Lower leg skin (tissue), 4 donors: Measurements from ENCODE around the gene TMEM242. TPM values are rescaled to one million over a fixed set of nuclear protein-coding genes. Genes with fewer than 3 reads are reported as not detected.

Source experiments
- DNase-seq, 2 donors: peaks; one replicate each; pipeline ENCODE4 v3.0.0-alpha.2; 2019; ENCODE audit warnings: low spot score in 2 of 2
- H3K4me3 ChIP-seq: fragments of 200-600 bp; sonication (generic); 2 replicates; pipeline ENCODE4 v1.5.1; 2017; ENCODE audit warnings: mild to moderate bottlenecking, low read depth; ENCODE audit not compliant: poor library complexity, severe bottlenecking
- CTCF ChIP-seq, 3 donors: fragments of 450-650 bp; IDR thresholded peaks; one replicate each; pipeline ENCODE4 v1.5.1; 2016; ENCODE audit warnings: antibody characterized with exemption in 3 of 3, mild to moderate bottlenecking in 3 of 3, moderate library complexity in 2 of 3
- POLR2A ChIP-seq, 2 donors: fragments of 450-650 bp; IDR thresholded peaks; one replicate each; pipeline ENCODE4 v1.6.1; 2016 to 2017; ENCODE audit warnings: antibody characterized with exemption in 2 of 2, mild to moderate bottlenecking in 1 of 2, moderate library complexity in 1 of 2
- WGBS, 2 donors: methylation state at CpG; one replicate each; pipeline ENCODE4 v1.1.5; 2018; 5-methylcytosine and 5-hydroxymethylcytosine counted together
- intact Hi-C: fragments of 100-400 bp; cut with DNase I; formaldehyde crosslinking; loops from one replicate; pipeline ENCODE4 v1.15.0; 2023; ENCODE audit warnings: low total_unique reads
- total RNA-seq, 4 donors: library from RNA; depleted of rRNA; stranded (reverse); fragments of >200 nt; gene quantifications; one replicate each; pipeline ENCODE4 v1.1.0, GENCODE V29; 2016

Gene TMEM242
- total RNA-seq, 4 donors from 2014 or later: 4.5 to 6.7 (median 4.8) TPM

- no peak overlapping the region for H3K4me3 ChIP-seq
- TF ChIP-seq CTCF (IDR thresholded peaks at IDR 0.05): no peak
- no peak for TF ChIP-seq POLR2A (IDR thresholded peaks at IDR 0.05)
- intact Hi-C loops: no loop called here
- WGBS, 2 donors: 94 to 96% methylated on average over 9 of the region's 9 CpGs
- DNase-seq: peak in 1 of 2 donors; percentile 85
Observed at GRCh38 chr6:157271441-157271840, 51.9 kb downstream of the TMEM242 start.

GRCh38 chr6:157270916-157271315, 52.4 kb downstream of the TMEM242 start:
- no peak overlapping the region for H3K4me3 ChIP-seq
- no peak for TF ChIP-seq CTCF (IDR thresholded peaks at IDR 0.05)
- TF ChIP-seq POLR2A (IDR thresholded peaks at IDR 0.05): no peak
- intact Hi-C loops: no loop called here
- 91 to 94% methylated on average over 2 of the region's 2 CpGs for WGBS, 2 donors
- DNase-seq: peak in 1 of 2 donors; percentile 59

DNA sequence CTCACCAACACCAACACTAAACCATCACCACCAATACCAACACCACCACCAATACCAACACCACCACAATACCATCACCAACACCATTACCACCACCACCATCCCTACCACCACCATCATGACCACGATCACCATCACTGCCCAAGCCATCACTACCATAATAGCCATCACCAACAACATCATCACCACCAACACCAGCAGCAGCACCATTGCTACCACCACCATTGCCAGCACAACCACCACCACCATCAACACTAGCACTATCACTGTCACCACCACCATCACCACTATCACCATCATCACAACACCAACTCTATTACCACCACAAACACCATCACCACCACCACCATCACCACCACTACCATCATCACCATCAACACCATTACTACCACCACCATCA, 53.0 kb downstream of the TMEM242 start:
- WGBS, 2 donors: 87 to 91% methylated on average over 1 of the region's 1 CpG
- no peak overlapping the region for H3K4me3 ChIP-seq
- intact Hi-C loops: no loop called here
- TF ChIP-seq CTCF (IDR thresholded peaks at IDR 0.05) (peak in 1 of 3 donors; percentile 33), POLR2A (IDR thresholded peaks at IDR 0.05) (no peak)
- DNase-seq: peak in 1 of 2 donors; percentile 13

- DNase-seq: peak; percentile 44 to 87
- intact Hi-C loops: no loop called here
- TF ChIP-seq POLR2A (IDR thresholded peaks at IDR 0.05): no peak
- TF ChIP-seq CTCF (IDR thresholded peaks at IDR 0.05): no peak
- H3K4me3 ChIP-seq: no peak overlapping the region
- 37 to 39% methylated on average over 16 of the region's 16 CpGs for WGBS, 2 donors
Observed at GRCh38 chr6:157269261-157269794, 54.0 kb downstream of the TMEM242 start.

- 61 to 67% methylated on average over 6 of the region's 6 CpGs for WGBS, 2 donors
- peak in 1 of 2 donors; percentile 72 for DNase-seq
- no peak overlapping the region for H3K4me3 ChIP-seq
- TF ChIP-seq POLR2A (IDR thresholded peaks at IDR 0.05) (no peak), CTCF (IDR thresholded peaks at IDR 0.05) (no peak)
- intact Hi-C loops: no loop called here
Observed at GRCh38 chr6:157268835-157269234, 54.5 kb downstream of the TMEM242 start.

DNA sequence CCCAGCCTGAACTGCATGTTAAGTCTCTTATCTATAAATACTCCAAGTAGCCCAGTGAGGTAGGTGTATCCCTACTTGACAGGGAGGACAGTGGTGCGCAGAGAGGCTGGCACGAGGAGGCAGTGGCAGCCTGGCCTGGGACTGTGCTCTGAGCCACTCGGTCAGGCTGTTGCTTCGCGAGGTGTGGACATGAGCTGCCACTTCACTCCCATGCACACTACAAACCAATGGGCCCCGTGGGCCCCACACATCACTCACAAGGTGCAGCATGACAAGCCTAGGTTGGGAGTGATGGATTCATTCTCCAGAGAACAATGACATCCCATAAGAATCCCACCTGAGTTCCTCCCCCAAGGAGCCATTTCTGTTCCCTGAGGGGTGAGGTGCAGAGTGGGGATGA, 54.9 kb downstream of the TMEM242 start:
- intact Hi-C loops: no loop called here
- WGBS, 2 donors: 85 to 89% methylated on average over 4 to 6 of the region's 6 CpGs
- no peak for TF ChIP-seq CTCF (IDR thresholded peaks at IDR 0.05)
- DNase-seq: peak in 1 of 2 donors; percentile 64
- H3K4me3 ChIP-seq: no peak overlapping the region
